Skin of body (tissue), 2 donors: ENCODE results near the gene CRYBG3. TPM values are rescaled to one million over a fixed set of nuclear protein-coding genes. Genes with fewer than 3 reads are reported as not detected.
A peak's percentile ranks its signal among the peaks of the same experiment; 100 is the strongest.

Experiments
- DNase-seq: peaks from one replicate; lab custom pipeline; 2025; lab: John Stamatoyannopoulos, UW
- total RNA-seq: library from RNA; depleted of rRNA; stranded (reverse); fragments of >200 nt; gene quantifications from one replicate; pipeline ENCODE4 v1.2.3, GENCODE V29; 2014

CRYBG3 gene
- total RNA-seq, 1 donor from 2014 or later, result 49.5 TPM

GRCh38 chr3:97940034-97940433, 118.2 kb downstream of the CRYBG3 start:
- no peak for DNase-seq

- DNase-seq, result no peak
Observed at GRCh38 chr3:97942801-97943546, 121.2 kb downstream of the CRYBG3 start.

GRCh38 chr3:97948351-97949109, 126.7 kb downstream of the CRYBG3 start:
- DNase-seq, result no peak

GRCh38 chr3:97949110-97949485, 127.3 kb downstream of the CRYBG3 start:
- peak; percentile 11 for DNase-seq

GRCh38 chr3:97949743-97950142, 127.9 kb downstream of the CRYBG3 start:
- no peak for DNase-seq

- no peak for DNase-seq
Observed at GRCh38 chr3:97950360-97950759, 128.5 kb downstream of the CRYBG3 start.

- DNase-seq, result no peak
Observed at GRCh38 chr3:97952280-97952679, 130.5 kb downstream of the CRYBG3 start.

- DNase-seq, result no peak
Observed at GRCh38 chr3:97952872-97953271, 131.1 kb downstream of the CRYBG3 start.

- no peak for DNase-seq
Observed at GRCh38 chr3:97954228-97954827, 132.5 kb downstream of the CRYBG3 start.

- no peak for DNase-seq
Observed at GRCh38 chr3:97956051-97956450, 134.2 kb downstream of the CRYBG3 start.

- DNase-seq, result no peak
Observed at GRCh38 chr3:97957617-97958311, 136.0 kb downstream of the CRYBG3 start.

GRCh38 chr3:97958396-97958795, 136.6 kb downstream of the CRYBG3 start:
- no peak for DNase-seq

- DNase-seq, result no peak
Observed at GRCh38 chr3:97958796-97959195, 137.0 kb downstream of the CRYBG3 start.

- DNase-seq, result peak; percentile 44
Observed at GRCh38 chr3:97959872-97960271, 138.1 kb downstream of the CRYBG3 start.

GRCh38 chr3:97960551-97960950, 138.7 kb downstream of the CRYBG3 start:
- DNase-seq, result no peak

- DNase-seq, result peak; percentile 88
Observed at GRCh38 chr3:97960993-97961766, 139.4 kb downstream of the CRYBG3 start.

GRCh38 chr3:97967966-97968365, 146.2 kb downstream of the CRYBG3 start:
- DNase-seq, result no peak

GRCh38 chr3:97968376-97968775, 146.6 kb downstream of the CRYBG3 start:
- no peak for DNase-seq

GRCh38 chr3:97969541-97969940, 147.7 kb downstream of the CRYBG3 start:
- no peak for DNase-seq

- DNase-seq, result peak; percentile 94
Observed at GRCh38 chr3:97970156-97970555, 148.3 kb downstream of the CRYBG3 start.
